ENCODE results near the gene WNK1.
"Not testable (repeated sequence)": the region's sequence is repeated elsewhere in the genome, so short reads cannot be mapped to it uniquely, and the experiment has no call there.

WNK1 gene

GRCh38 chr12:913919-914698 is 161.7 kb downstream of the WNK1 start:
- DNase-seq, result no peak

- no peak for DNase-seq
These were observed 162.7 kb downstream of the WNK1 start for GRCh38 chr12:915090-915489.

- DNase-seq, result peak; percentile 42
These were observed 163.9 kb downstream of the WNK1 start for GRCh38 chr12:916240-916639.

GRCh38 chr12:916712-917445 is 164.5 kb downstream of the WNK1 start:
- no peak for DNase-seq

- DNase-seq, result no peak
These were observed 168.3 kb downstream of the WNK1 start for GRCh38 chr12:920676-921075.

GRCh38 chr12:922285-922684 is 169.9 kb downstream of the WNK1 start:
- no peak for DNase-seq

- DNase-seq, result no peak
These were observed 174.3 kb downstream of the WNK1 start for GRCh38 chr12:926641-927040.

- no peak for DNase-seq
These were observed 178.7 kb downstream of the WNK1 start for GRCh38 chr12:931060-931459.

GRCh38 chr12:931591-931990 is 179.2 kb downstream of the WNK1 start:
- no peak for DNase-seq

- not testable (repeated sequence) for DNase-seq
These were observed 183.5 kb downstream of the WNK1 start for GRCh38 chr12:935891-936290.

GRCh38 chr12:936377-937345 is 184.3 kb downstream of the WNK1 start:
- no peak for DNase-seq

- no peak for DNase-seq
These were observed 186.4 kb downstream of the WNK1 start for GRCh38 chr12:938810-939209.

GRCh38 chr12:943051-943450 is 190.7 kb downstream of the WNK1 start:
- DNase-seq, result no peak

GRCh38 chr12:944211-944610 is 191.8 kb downstream of the WNK1 start:
- DNase-seq, result peak; percentile 6

- DNase-seq, result no peak
These were observed 193.8 kb downstream of the WNK1 start for GRCh38 chr12:946212-946611.

- DNase-seq, result no peak
These were observed 194.3 kb downstream of the WNK1 start for GRCh38 chr12:946631-947030.

- DNase-seq, result no peak
These were observed 195.9 kb downstream of the WNK1 start for GRCh38 chr12:948238-948637.

GRCh38 chr12:949453-950191 is 197.2 kb downstream of the WNK1 start, which contains the start of gene RAD52:
Gene RAD52, minus strand, starts transcription at chr12:949694. Its CDS starts 16,636 bp downstream, at chr12:933058.
- DNase-seq, result peak; percentile 98

GRCh38 chr12:951176-951575 is 198.8 kb downstream of the WNK1 start:
- DNase-seq, result no peak

- DNase-seq, result no peak
These were observed 201.4 kb downstream of the WNK1 start for GRCh38 chr12:953776-954175.

- no peak for DNase-seq
These were observed 202.4 kb downstream of the WNK1 start for GRCh38 chr12:954741-955140.

- no peak for DNase-seq
These were observed 203.6 kb downstream of the WNK1 start for GRCh38 chr12:955939-956338.
